H1 (cell line): ENCODE measurements around the gene CBLB. TPM values are rescaled to one million over a fixed set of nuclear protein-coding genes. Genes with fewer than 3 reads are reported as not detected.

Experiments
- BACH1 ChIP-seq: IDR thresholded peaks from 2 replicates; pipeline ENCODE4 v1.6.1; 2012; ENCODE audit warnings: low read length, improper control_type of control experiment
- BRCA1 ChIP-seq: IDR thresholded peaks from 2 replicates; pipeline ENCODE4 v1.6.1; 2012; ENCODE audit warnings: low read depth, low read length, improper control_type of control experiment
- CEBPB ChIP-seq: IDR thresholded peaks from 2 replicates; pipeline ENCODE4 v1.6.1; 2012; ENCODE audit warnings: low read depth, low read length
- GTF2F1 ChIP-seq: IDR thresholded peaks from 2 replicates; pipeline ENCODE4 v1.6.1; 2012; ENCODE audit warnings: low read depth, low read length, improper control_type of control experiment, borderline replicate concordance
- JUN ChIP-seq: IDR thresholded peaks from 2 replicates; pipeline ENCODE4 v1.6.1; 2011; ENCODE audit warnings: low read depth, mild to moderate bottlenecking, improper control_type of control experiment, low read length
- NANOG ChIP-seq: IDR thresholded peaks from 2 replicates; pipeline ENCODE4 v1.6.1; 2011; ENCODE audit warnings: low read length, low read depth, mild to moderate bottlenecking, inconsistent platforms; ENCODE audit not compliant: insufficient read depth, poor library complexity, severe bottlenecking
- POU5F1 ChIP-seq: IDR thresholded peaks from 2 replicates; pipeline ENCODE4 v1.6.1; 2011; ENCODE audit warnings: low read depth, mild to moderate bottlenecking, low read length, moderate library complexity
- SP2 ChIP-seq: IDR thresholded peaks from 2 replicates; pipeline ENCODE4 v1.6.1; 2012; ENCODE audit warnings: mild to moderate bottlenecking, low read length, inconsistent platforms
- TEAD4 ChIP-seq: IDR thresholded peaks from 2 replicates; pipeline ENCODE4 v1.6.1; 2012; ENCODE audit warnings: low read depth, low read length, inconsistent platforms, mixed read lengths
- ZNF274 ChIP-seq: IDR thresholded peaks from 2 replicates; pipeline ENCODE4 v1.7.0; 2012; ENCODE audit warnings: low read length, borderline replicate concordance; ENCODE audit errors: extremely low read depth
- polyA plus RNA-seq, 7 experiments: library from polyadenylated mRNA; depleted of rRNA in 3 of 7; stranded (reverse) in 5 of 7; unstranded in 2 of 7; fragments of >200 nt in 5 of 7; fragments of 200-250 nt in 2 of 7; gene quantifications; 1 replicate in 5 of 7; 2 replicates in 1 of 7; 4 replicates in 1 of 7; pipeline versions ENCODE4 v1.2.1 to v1.2.3, GENCODE V29; 2011 to 2013; ENCODE audit warnings: missing spikeins in 2 of 7, mixed read lengths in 2 of 7
- total RNA-seq: library from RNA; stranded (reverse); fragmentation: NEBNext Ultra II Directional; extraction: Animal tissue kit (Norgen Biotek cat#: 25700); gene quantifications from 2 replicates; pipeline ENCODE4 v1.2.1, GENCODE V29; 2021
- TF ChIP-seq, protein P1 (sequence below): fragments of 300-600 bp; sonication (generic); IDR thresholded peaks from 2 replicates; pipeline ENCODE4 v1.7.1; 2012; ENCODE audit warnings: low read length, moderate library complexity, mild to moderate bottlenecking, inconsistent platforms; ENCODE audit not compliant: insufficient replicate concordance

Gene CBLB
- total and polyA plus RNA-seq, 2 of the 8 experiments (the other 6 are each of a cell fraction or from before 2014, with no cell fraction given): 14.5 to 26.0 TPM

DNA sequence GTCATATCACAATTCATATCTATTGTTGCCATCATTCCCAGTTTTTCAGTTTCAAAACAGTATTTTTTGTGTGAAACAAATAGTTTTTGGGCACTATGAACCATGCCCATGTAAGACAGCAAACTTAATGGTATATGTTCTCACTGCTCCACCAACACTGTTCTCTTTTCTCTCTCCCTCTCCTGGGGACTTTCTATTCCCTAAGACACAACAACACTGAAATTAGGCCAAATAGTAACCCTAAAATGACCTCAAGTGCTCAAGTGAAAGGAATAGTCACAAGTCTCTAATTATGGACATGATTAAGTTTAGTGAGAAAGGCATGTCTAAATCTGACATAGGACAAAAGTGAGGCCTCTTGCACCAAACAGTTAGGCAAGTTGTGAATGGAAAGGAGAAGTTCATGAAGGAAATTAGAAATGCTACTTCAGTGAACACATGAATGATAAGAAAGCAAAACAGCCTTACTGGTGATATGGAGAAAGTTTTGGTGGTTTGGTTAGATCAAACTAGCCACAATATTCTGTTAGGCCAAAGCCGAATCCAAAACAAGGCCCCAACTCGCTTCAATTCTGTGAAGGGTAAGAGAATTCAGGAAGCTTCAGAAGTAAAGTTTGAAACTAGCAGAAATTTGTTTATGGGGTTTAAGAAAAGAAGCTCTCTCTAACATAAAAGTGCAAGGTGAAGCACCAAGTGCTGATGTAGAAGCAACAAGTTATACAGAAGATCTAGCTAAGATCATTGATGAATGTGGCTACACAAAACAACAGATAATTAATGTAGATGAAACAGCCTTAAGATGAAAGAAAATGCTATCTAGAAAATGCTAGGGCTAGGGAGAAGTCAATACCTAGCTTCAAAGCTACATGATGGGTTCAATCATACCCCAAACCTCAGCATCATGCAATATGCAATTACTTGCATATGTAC lies 104.2 kb downstream of the CBLB start (continued):
- TF ChIP-seq, protein P1, sequence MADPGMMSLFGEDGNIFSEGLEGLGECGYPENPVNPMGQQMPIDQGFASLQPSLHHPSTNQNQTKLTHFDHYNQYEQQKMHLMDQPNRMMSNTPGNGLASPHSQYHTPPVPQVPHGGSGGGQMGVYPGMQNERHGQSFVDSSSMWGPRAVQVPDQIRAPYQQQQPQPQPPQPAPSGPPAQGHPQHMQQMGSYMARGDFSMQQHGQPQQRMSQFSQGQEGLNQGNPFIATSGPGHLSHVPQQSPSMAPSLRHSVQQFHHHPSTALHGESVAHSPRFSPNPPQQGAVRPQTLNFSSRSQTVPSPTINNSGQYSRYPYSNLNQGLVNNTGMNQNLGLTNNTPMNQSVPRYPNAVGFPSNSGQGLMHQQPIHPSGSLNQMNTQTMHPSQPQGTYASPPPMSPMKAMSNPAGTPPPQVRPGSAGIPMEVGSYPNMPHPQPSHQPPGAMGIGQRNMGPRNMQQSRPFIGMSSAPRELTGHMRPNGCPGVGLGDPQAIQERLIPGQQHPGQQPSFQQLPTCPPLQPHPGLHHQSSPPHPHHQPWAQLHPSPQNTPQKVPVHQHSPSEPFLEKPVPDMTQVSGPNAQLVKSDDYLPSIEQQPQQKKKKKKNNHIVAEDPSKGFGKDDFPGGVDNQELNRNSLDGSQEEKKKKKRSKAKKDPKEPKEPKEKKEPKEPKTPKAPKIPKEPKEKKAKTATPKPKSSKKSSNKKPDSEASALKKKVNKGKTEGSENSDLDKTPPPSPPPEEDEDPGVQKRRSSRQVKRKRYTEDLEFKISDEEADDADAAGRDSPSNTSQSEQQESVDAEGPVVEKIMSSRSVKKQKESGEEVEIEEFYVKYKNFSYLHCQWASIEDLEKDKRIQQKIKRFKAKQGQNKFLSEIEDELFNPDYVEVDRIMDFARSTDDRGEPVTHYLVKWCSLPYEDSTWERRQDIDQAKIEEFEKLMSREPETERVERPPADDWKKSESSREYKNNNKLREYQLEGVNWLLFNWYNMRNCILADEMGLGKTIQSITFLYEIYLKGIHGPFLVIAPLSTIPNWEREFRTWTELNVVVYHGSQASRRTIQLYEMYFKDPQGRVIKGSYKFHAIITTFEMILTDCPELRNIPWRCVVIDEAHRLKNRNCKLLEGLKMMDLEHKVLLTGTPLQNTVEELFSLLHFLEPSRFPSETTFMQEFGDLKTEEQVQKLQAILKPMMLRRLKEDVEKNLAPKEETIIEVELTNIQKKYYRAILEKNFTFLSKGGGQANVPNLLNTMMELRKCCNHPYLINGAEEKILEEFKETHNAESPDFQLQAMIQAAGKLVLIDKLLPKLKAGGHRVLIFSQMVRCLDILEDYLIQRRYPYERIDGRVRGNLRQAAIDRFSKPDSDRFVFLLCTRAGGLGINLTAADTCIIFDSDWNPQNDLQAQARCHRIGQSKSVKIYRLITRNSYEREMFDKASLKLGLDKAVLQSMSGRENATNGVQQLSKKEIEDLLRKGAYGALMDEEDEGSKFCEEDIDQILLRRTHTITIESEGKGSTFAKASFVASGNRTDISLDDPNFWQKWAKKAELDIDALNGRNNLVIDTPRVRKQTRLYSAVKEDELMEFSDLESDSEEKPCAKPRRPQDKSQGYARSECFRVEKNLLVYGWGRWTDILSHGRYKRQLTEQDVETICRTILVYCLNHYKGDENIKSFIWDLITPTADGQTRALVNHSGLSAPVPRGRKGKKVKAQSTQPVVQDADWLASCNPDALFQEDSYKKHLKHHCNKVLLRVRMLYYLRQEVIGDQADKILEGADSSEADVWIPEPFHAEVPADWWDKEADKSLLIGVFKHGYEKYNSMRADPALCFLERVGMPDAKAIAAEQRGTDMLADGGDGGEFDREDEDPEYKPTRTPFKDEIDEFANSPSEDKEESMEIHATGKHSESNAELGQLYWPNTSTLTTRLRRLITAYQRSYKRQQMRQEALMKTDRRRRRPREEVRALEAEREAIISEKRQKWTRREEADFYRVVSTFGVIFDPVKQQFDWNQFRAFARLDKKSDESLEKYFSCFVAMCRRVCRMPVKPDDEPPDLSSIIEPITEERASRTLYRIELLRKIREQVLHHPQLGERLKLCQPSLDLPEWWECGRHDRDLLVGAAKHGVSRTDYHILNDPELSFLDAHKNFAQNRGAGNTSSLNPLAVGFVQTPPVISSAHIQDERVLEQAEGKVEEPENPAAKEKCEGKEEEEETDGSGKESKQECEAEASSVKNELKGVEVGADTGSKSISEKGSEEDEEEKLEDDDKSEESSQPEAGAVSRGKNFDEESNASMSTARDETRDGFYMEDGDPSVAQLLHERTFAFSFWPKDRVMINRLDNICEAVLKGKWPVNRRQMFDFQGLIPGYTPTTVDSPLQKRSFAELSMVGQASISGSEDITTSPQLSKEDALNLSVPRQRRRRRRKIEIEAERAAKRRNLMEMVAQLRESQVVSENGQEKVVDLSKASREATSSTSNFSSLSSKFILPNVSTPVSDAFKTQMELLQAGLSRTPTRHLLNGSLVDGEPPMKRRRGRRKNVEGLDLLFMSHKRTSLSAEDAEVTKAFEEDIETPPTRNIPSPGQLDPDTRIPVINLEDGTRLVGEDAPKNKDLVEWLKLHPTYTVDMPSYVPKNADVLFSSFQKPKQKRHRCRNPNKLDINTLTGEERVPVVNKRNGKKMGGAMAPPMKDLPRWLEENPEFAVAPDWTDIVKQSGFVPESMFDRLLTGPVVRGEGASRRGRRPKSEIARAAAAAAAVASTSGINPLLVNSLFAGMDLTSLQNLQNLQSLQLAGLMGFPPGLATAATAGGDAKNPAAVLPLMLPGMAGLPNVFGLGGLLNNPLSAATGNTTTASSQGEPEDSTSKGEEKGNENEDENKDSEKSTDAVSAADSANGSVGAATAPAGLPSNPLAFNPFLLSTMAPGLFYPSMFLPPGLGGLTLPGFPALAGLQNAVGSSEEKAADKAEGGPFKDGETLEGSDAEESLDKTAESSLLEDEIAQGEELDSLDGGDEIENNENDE: no peak
- TF ChIP-seq GTF2F1: no peak
- TF ChIP-seq POU5F1: no peak
- TF ChIP-seq TEAD4: no peak
- TF ChIP-seq CEBPB: no peak
- TF ChIP-seq SP2: no peak
- TF ChIP-seq BRCA1: no peak
- no peak for TF ChIP-seq ZNF274
- TF ChIP-seq NANOG: no peak
- TF ChIP-seq BACH1: no peak
- no peak for TF ChIP-seq JUN
